NT2/D1 (cell line): ENCODE results near the gene SYK.
"Not testable (repeated sequence)": the region's sequence is repeated elsewhere in the genome, so short reads cannot be mapped to it uniquely, and the experiment has no call there.

Experiments
- DNase-seq: peaks from one replicate; pipeline ENCODE4 v3.0.0-alpha.2; 2011; ENCODE audit warnings: low read depth, low spot score
- H3K27me3 ChIP-seq: 2 replicates; pipeline ENCODE4 v1.6.0; 2011; ENCODE audit warnings: mild to moderate bottlenecking; ENCODE audit not compliant: insufficient read length, insufficient read depth
- H3K36me3 ChIP-seq: 2 replicates; pipeline ENCODE4 v1.6.1; 2011; ENCODE audit warnings: mild to moderate bottlenecking, low read length, mixed read lengths; ENCODE audit not compliant: insufficient read depth, insufficient read length
- H3K4me1 ChIP-seq: 2 replicates; pipeline ENCODE4 v1.5.1; 2011; ENCODE audit not compliant: insufficient read depth, insufficient read length
- H3K4me3 ChIP-seq: 2 replicates; pipeline ENCODE4 v1.5.1; 2011; ENCODE audit warnings: low read depth; ENCODE audit not compliant: insufficient read length
- H3K9ac ChIP-seq: 2 replicates; pipeline ENCODE4 v1.6.0; 2011; ENCODE audit warnings: low read depth; ENCODE audit not compliant: insufficient read length
- H3K9me3 ChIP-seq: 2 replicates; pipeline ENCODE4 v1.5.1; 2011; ENCODE audit warnings: mild to moderate bottlenecking, low read length; ENCODE audit not compliant: insufficient read depth
- SUZ12 ChIP-seq: IDR thresholded peaks from 2 replicates; pipeline ENCODE4 v1.6.1; 2011; ENCODE audit not compliant: insufficient read length, insufficient read depth; ENCODE audit errors: extremely low read depth
- YY1 ChIP-seq: IDR thresholded peaks from 2 replicates; pipeline ENCODE4 v1.6.1; 2011; ENCODE audit not compliant: insufficient read length, insufficient read depth
- ZNF274 ChIP-seq: IDR thresholded peaks from 2 replicates; pipeline ENCODE4 v1.6.1; 2011; ENCODE audit warnings: mild to moderate bottlenecking, low read depth, low read length

SYK gene

DNA sequence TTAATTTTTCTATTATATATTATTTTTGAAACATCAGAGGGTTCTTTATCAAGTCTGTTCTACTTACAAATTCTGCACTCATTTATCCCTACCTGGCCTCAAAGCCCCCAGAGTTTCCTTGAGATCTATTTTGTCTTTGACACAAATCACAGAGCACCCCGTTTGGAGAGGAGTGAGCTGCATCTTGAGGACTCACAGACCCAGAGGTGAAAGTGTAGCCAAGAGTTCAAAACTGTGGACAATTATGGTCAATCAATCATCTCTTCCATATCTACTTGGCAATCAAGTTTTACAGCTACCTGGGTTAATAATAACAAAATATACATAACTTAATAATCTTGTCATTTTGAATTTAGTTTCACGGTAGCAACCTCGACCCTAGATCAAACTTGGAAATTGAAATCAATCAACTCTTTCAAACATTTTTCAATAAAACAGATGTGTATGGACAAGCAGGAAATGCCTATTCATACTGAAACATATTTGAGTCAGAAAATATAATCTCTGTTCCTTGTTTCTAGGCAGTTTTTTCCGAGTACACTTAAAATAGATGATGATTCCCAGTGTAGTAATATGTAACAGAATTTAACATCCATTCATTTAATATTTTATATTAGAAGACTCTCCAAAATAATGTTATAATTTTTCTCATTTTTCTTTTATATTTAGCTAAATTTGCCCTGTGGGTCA, 13.7 kb upstream of the SYK start:
- Histone ChIP-seq H3K36me3 (no peaks in the 10 kb centered on the region), H3K9me3 (peaks cover 19% of the 10 kb centered on the region), H3K9ac (no peak overlapping the region), H3K27me3 (no peaks in the 10 kb centered on the region), H3K4me1 (peaks cover 10% of the 10 kb centered on the region), H3K4me3 (no peak overlapping the region)
- TF ChIP-seq ZNF274 (no peak), SUZ12 (no peak), YY1 (no peak)
- no peak for DNase-seq

DNA sequence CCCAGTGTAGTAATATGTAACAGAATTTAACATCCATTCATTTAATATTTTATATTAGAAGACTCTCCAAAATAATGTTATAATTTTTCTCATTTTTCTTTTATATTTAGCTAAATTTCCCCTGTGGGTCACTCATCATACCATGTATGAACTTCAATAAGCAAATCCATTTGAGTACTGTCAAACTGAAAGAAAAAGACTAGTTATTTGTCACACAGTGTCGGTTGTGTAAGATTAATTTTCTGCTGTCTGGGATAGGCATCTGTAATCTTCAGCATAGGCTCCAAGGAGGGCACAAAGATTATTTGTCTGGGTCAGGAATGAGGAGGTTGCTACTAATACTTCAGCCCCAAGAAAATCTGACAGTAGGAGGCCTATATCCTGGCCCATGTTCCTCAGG, 13.1 kb upstream of the SYK start:
- Histone ChIP-seq H3K4me1 (peaks cover 10% of the 10 kb centered on the region), H3K9me3 (peaks cover 19% of the 10 kb centered on the region)
- not testable (repeated sequence) for H3K9ac ChIP-seq, H3K36me3 ChIP-seq, H3K27me3 ChIP-seq, H3K4me3 ChIP-seq, DNase-seq

DNA sequence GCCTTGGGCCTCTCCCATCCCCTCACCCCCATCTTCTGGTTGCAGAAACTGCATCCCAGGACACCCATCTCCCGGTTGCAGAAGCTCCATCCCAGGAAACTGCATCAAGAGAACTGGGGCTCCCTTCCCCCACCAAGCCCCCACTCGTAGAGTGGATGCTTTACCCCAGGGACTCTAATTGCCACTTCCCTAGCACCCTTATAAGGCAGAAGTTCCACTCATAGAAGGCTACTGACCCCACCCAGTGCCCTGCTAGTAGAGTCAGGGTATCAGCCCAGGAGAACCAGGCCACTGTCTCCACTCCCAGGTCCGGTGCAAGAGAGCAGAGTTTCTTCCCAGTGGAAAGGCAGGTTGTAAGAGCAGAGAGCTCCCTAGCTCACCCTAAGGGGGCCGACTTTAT, 12.2 kb upstream of the SYK start:
- Histone ChIP-seq H3K4me3 (no peak overlapping the region), H3K27me3 (no peaks in the 10 kb centered on the region), H3K9ac (no peak overlapping the region), H3K36me3 (no peaks in the 10 kb centered on the region), H3K4me1 (peaks cover 6% of the 10 kb centered on the region), H3K9me3 (peaks cover 19% of the 10 kb centered on the region)
- DNase-seq: no peak
- TF ChIP-seq SUZ12 (no peak), YY1 (no peak), ZNF274 (no peak)

DNA sequence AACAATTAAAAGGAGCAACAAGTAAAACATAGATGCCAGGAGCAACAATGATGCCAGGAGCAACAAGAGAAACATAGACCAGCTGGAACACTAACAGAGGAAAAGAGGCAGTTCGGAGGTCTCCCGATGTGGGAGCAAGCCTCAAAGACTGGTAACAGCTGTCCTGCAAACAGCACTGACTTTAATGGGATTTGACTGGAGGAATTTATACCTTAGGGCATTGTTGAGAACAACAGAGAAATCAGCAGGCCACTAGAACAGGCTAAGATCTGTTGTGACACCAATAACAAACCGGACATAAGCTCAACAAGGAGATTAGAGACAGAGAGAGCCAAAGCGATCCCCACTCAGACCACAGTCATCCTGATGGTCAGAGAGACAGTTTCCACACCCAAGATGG, 11.8 kb upstream of the SYK start:
- Histone ChIP-seq H3K9ac (no peak overlapping the region), H3K27me3 (no peaks in the 10 kb centered on the region), H3K36me3 (no peaks in the 10 kb centered on the region), H3K9me3 (peaks cover 18% of the 10 kb centered on the region), H3K4me1 (peaks cover 5% of the 10 kb centered on the region), H3K4me3 (no peak overlapping the region)
- TF ChIP-seq YY1 (no peak), SUZ12 (no peak), ZNF274 (no peak)
- no peak for DNase-seq

DNA sequence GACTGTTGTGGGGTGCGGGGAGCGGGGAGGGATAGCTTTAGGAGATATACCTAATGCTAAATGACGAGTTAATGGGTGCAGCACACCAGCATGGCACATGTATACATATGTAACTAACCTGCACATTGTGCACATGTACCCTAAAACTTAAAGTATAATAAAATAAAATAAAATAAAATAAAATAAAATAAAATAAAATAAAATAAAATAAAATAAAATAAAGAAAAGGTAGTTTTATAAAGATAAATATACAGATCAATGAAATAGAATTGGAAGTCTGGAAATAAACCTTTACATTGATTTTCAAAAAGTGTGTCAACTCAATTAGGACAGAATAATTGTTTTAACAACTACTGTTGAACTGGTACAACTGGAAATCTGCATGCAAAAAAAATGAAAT, 8.6 kb upstream of the SYK start:
- not testable (repeated sequence) for H3K27me3 ChIP-seq, H3K9me3 ChIP-seq, H3K9ac ChIP-seq, H3K36me3 ChIP-seq, H3K4me1 ChIP-seq, DNase-seq, H3K4me3 ChIP-seq

DNA sequence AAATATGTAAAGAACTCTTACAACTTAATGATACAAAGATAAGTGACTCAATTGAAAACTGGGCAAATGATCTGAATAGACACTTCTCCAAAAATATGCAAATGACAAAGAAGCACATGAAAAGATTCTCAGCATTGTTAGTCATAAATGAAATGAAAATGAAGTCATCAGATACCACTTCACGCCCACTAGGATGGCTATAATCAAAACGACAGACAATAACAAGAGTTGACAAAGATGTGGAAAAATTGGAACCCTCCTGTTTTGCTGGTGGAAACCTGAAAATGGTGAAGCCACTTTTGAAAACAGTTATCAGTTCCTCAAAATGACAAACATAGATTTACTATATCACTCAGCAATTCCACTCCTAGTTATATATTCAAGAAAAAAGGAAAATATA, 7.9 kb upstream of the SYK start:
- no peaks in the 10 kb centered on the region for H3K36me3 ChIP-seq
- DNase-seq: no peak
- H3K9me3 ChIP-seq: peaks cover 8% of the 10 kb centered on the region; the same call in 1 of the 2 replicates
- no peak overlapping the region for H3K9ac ChIP-seq
- H3K4me1 ChIP-seq: peaks cover 5% of the 10 kb centered on the region
- peaks cover under 1% of the 10 kb centered on the region for H3K27me3 ChIP-seq
- TF ChIP-seq ZNF274 (no peak), YY1 (no peak), SUZ12 (no peak)
- H3K4me3 ChIP-seq: no peak overlapping the region

DNA sequence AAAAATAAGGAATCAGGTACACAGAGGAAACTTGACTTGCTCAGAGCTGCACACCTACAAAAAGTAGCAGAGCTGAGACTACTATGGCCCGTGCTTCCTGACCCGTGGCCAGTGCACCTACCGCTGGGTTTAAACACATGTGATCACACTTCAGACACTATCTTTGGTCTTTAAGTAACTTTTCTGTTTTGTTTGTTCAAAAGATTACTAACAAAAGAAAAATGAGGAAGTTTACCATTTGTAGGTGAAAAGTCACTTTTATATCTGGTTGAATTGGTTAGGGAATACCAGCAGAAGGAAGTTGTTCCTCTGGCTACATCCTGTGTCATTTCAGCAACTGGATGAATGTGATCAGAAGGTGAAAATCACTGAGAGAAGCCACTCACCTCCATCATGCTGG, 6.5 kb upstream of the SYK start:
- Histone ChIP-seq H3K4me3 (no peak overlapping the region), H3K9ac (no peak overlapping the region), H3K9me3 (peaks cover 8% of the 10 kb centered on the region; the same call in 1 of the 2 replicates), H3K4me1 (no peaks in the 10 kb centered on the region), H3K27me3 (peaks cover 13% of the 10 kb centered on the region), H3K36me3 (no peaks in the 10 kb centered on the region)
- TF ChIP-seq SUZ12 (no peak), ZNF274 (no peak), YY1 (no peak)
- no peak for DNase-seq

DNA sequence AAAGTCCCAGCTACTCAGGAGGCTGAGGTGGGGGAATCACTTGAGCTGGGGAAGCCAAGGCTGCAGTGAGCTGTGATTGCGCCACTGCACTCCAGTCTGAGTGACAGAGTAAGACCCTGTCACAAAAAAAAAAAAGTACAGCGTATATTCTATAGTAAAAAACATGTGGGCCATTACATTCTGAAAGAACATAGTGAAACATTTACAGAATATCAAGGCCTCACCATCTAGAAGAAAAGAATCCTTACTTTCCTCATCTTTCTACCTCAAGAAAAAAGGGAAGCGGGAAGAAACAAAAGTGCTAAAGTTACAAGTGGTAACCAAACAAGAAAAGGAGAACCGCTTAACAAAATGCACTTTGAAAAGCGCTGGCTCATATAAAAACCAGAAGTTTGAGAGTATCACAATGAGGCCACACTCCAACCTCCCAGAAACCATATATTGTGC, 5.7 kb upstream of the SYK start:
- no peaks in the 10 kb centered on the region for H3K36me3 ChIP-seq
- H3K4me1 ChIP-seq: no peaks in the 10 kb centered on the region
- no peak overlapping the region for H3K4me3 ChIP-seq
- H3K27me3 ChIP-seq: peaks cover 21% of the 10 kb centered on the region
- no peak overlapping the region for H3K9ac ChIP-seq
- DNase-seq: no peak
- TF ChIP-seq ZNF274 (no peak), YY1 (no peak), SUZ12 (no peak)
- peaks cover 4% of the 10 kb centered on the region; the same call in 1 of the 2 replicates for H3K9me3 ChIP-seq
